OCI-LY7 (cell line): ENCODE results near the gene TTR. TPM values are rescaled to one million over a fixed set of nuclear protein-coding genes. Genes with fewer than 3 reads are reported as not detected.

Source experiments
- BruUV-seq: library from RNA; stranded (reverse); fragments of 400-500 nt; replicated peaks from 2 replicates; lab custom pipeline; 2021; lab: Mats Ljungman, UMichigan
- CTCF ChIA-PET: fragments of 300-600 bp; sonication (Branson Sonifier 250); formaldehyde crosslinking; loops from one replicate; lab custom pipeline; 2022; ENCODE audit warnings: antibody characterized with exemption; ENCODE audit not compliant: unreplicated experiment; lab: Charles Lee
- POLR2A ChIA-PET: fragments of 300-600 bp; sonication (Branson Sonifier 250); formaldehyde crosslinking; loops from one replicate; lab custom pipeline; 2022; ENCODE audit warnings: antibody characterized with exemption; lab: Charles Lee
- DNase-seq: peaks from one replicate; pipeline ENCODE4 v3.0.0-alpha.2; 2015; ENCODE audit warnings: low spot score
- H2AFZ ChIP-seq: fragments of 200-600 bp; sonication (generic), shearing (Covaris generic); 2 replicates; pipeline ENCODE4 v1.6.1; 2014; ENCODE audit warnings: mild to moderate bottlenecking, antibody characterized with exemption, low read length, moderate library complexity
- H3K27ac ChIP-seq: fragments of 200-600 bp; sonication (generic); 2 replicates; pipeline ENCODE4 v1.5.1; 2014; ENCODE audit warnings: mixed run types, low read depth, mild to moderate bottlenecking, moderate library complexity, low read length, inconsistent platforms; ENCODE audit not compliant: poor library complexity, severe bottlenecking
- H3K36me3 ChIP-seq: fragments of 200-600 bp; sonication (generic); 2 replicates; pipeline ENCODE4 v1.6.1; 2014; ENCODE audit warnings: mild to moderate bottlenecking, antibody characterized with exemption, low read length, moderate library complexity, mixed read lengths; ENCODE audit not compliant: insufficient read depth
- H3K4me1 ChIP-seq: fragments of 200-600 bp; sonication (generic); 2 replicates; pipeline ENCODE4 v1.5.1; 2014; ENCODE audit warnings: mild to moderate bottlenecking, low read length; ENCODE audit not compliant: insufficient read depth, poor library complexity, severe bottlenecking
- H3K4me2 ChIP-seq: fragments of 200-600 bp; sonication (generic); 2 replicates; pipeline ENCODE4 v1.6.1; 2014; ENCODE audit warnings: mild to moderate bottlenecking, low read length
- H3K4me3 ChIP-seq: fragments of 200-600 bp; sonication (generic); 2 replicates; pipeline ENCODE4 v1.5.1; 2014; ENCODE audit warnings: mild to moderate bottlenecking, low read depth, low read length; ENCODE audit not compliant: poor library complexity, severe bottlenecking
- H3K79me2 ChIP-seq: fragments of 200-600 bp; sonication (generic); 2 replicates; pipeline ENCODE4 v1.6.1; 2016; ENCODE audit warnings: low read depth, mild to moderate bottlenecking, low read length, moderate library complexity, mixed read lengths; ENCODE audit not compliant: insufficient read depth
- H3K9me2 ChIP-seq: fragments of 200-600 bp; sonication (generic); 2 replicates; pipeline ENCODE4 v1.6.1; 2016; ENCODE audit warnings: mild to moderate bottlenecking, low read length, mixed read lengths; ENCODE audit not compliant: insufficient read depth
- H3K9me3 ChIP-seq: fragments of 200-600 bp; sonication (generic); 2 replicates; pipeline ENCODE4 v1.6.1; 2014; ENCODE audit warnings: mild to moderate bottlenecking, mixed run types, low read length, mixed read lengths
- H4K20me1 ChIP-seq: fragments of 200-600 bp; sonication (generic); 2 replicates; pipeline ENCODE4 v1.6.1; 2014; ENCODE audit warnings: mild to moderate bottlenecking, antibody characterized with exemption, low read length, moderate library complexity, mixed read lengths; ENCODE audit not compliant: insufficient read depth
- CTCF ChIP-seq: fragments of 200-600 bp; sonication (generic); conservative IDR thresholded peaks from 2 replicates; pipeline ENCODE4 v1.5.1; 2014; ENCODE audit warnings: mild to moderate bottlenecking, antibody characterized with exemption, low read length, moderate library complexity, mixed read lengths
- EZH2phosphoT487 ChIP-seq: fragments of 200-600 bp; sonication (generic); IDR thresholded peaks from 2 replicates; pipeline ENCODE4 v1.6.1; 2018; ENCODE audit warnings: low read depth, borderline replicate concordance, mild to moderate bottlenecking, mixed run types, antibody characterized with exemption, low read length, moderate library complexity, mixed read lengths
- intact Hi-C: fragments of 100-400 bp; cut with micrococcal nuclease; formaldehyde crosslinking; loops from one replicate; pipeline ENCODE4 v1.10.0; 2022; ENCODE audit not compliant: unreplicated experiment
- total RNA-seq, 2 experiments: library from RNA; depleted of rRNA in 1 of 2; stranded (reverse); fragments of >200 nt in 1 of 2; shearing (Covaris generic) in 1 of 2; gene quantifications; 2 replicates each; pipeline ENCODE4 v1.2.3, GENCODE V29; 2014 to 2022

TTR gene
- total RNA-seq, 2 experiments from 2014 or later = not detected

- no peaks in the 10 kb centered on the region for H3K36me3 ChIP-seq
- no peaks in the 10 kb centered on the region for H3K9me2 ChIP-seq
- ChIA-PET CTCF (no interaction called here), POLR2A (interaction anchor here (0.6 to 0.7 kb wide), 2 partner anchors 18 to 34 kb away, joined by 3 read pairs; no protein-coding TSS in a partner anchor)
- H3K4me1 ChIP-seq = peaks cover 17% of the 10 kb centered on the region
- no peak overlapping the region for H3K4me3 ChIP-seq
- DNase-seq = no peak
- H3K9me3 ChIP-seq = no peaks in the 10 kb centered on the region
- intact Hi-C loops = loop anchor here (5.0 kb wide), 1 partner anchor 51 kb away; no protein-coding TSS in a partner anchor
- no peak overlapping the region for H3K27ac ChIP-seq
- H3K79me2 ChIP-seq = no peaks in the 10 kb centered on the region
- no peak overlapping the region for H3K4me2 ChIP-seq
- BruUV-seq = no TSS peak
- TF ChIP-seq EZH2phosphoT487 (no peak), CTCF (no peak)
- H2AFZ ChIP-seq = no peak overlapping the region
- no peaks in the 10 kb centered on the region for H4K20me1 ChIP-seq
Measured at GRCh38 chr18:31586616-31587015, 5.1 kb upstream of the TTR start.

- H2AFZ ChIP-seq = no peak overlapping the region
- H3K27ac ChIP-seq = no peak overlapping the region
- H3K4me1 ChIP-seq = peaks cover 10% of the 10 kb centered on the region
- BruUV-seq = no TSS peak
- intact Hi-C loops = loop anchor here (5.0 kb wide), 1 partner anchor 50 kb away; no protein-coding TSS in a partner anchor
- TF ChIP-seq CTCF (no peak), EZH2phosphoT487 (no peak)
- POLR2A ChIA-PET = no interaction called here
- no peaks in the 10 kb centered on the region for H3K36me3 ChIP-seq
- H3K4me2 ChIP-seq = no peak overlapping the region
- no peaks in the 10 kb centered on the region for H4K20me1 ChIP-seq
- CTCF ChIA-PET = no interaction called here
- H3K9me3 ChIP-seq = no peaks in the 10 kb centered on the region
- DNase-seq = no peak
- no peaks in the 10 kb centered on the region for H3K79me2 ChIP-seq
- H3K4me3 ChIP-seq = no peak overlapping the region
- H3K9me2 ChIP-seq = no peaks in the 10 kb centered on the region
Measured at GRCh38 chr18:31587529-31587928, 4.1 kb upstream of the TTR start.

GRCh38 chr18:31590570-31590969 lies 1.1 kb upstream of the TTR start:
- Histone ChIP-seq H3K4me2 (no peak overlapping the region), H3K79me2 (no peaks in the 10 kb centered on the region), H3K36me3 (no peaks in the 10 kb centered on the region), H3K27ac (no peak overlapping the region), H3K9me2 (no peaks in the 10 kb centered on the region), H3K4me1 (no peaks in the 10 kb centered on the region), H3K9me3 (no peaks in the 10 kb centered on the region), H3K4me3 (no peak overlapping the region), H4K20me1 (no peaks in the 10 kb centered on the region), H2AFZ (no peak overlapping the region)
- POLR2A ChIA-PET = no interaction called here
- BruUV-seq = no TSS peak
- DNase-seq = no peak
- CTCF ChIA-PET = no interaction called here
- TF ChIP-seq CTCF (no peak), EZH2phosphoT487 (no peak)
- intact Hi-C loops = no loop called here
